Osteoblast (primary cell): Measurements from ENCODE around the gene COMMD1. TPM values are rescaled to one million over a fixed set of nuclear protein-coding genes. Genes with fewer than 3 reads are reported as not detected.

ENCODE experiments used
- DNase-seq: peaks from one replicate; pipeline ENCODE4 v3.0.0; 2011; ENCODE audit warnings: low spot score, mixed read lengths; ENCODE audit not compliant: insufficient read length; ENCODE audit errors: missing footprints
- H2AFZ ChIP-seq: 2 replicates; pipeline ENCODE4 v1.6.0; 2011; ENCODE audit warnings: mild to moderate bottlenecking, low read length
- H3K27ac ChIP-seq: 2 replicates; pipeline ENCODE4 v1.5.1; 2011; ENCODE audit warnings: mild to moderate bottlenecking, low read depth, low read length, moderate library complexity
- H3K27me3 ChIP-seq: 2 replicates; pipeline ENCODE4 v1.6.0; 2012; ENCODE audit warnings: mild to moderate bottlenecking, control low read depth, inconsistent platforms, low read length, moderate library complexity; ENCODE audit not compliant: insufficient read depth
- H3K36me3 ChIP-seq: 2 replicates; pipeline ENCODE4 v1.5.1; 2011; ENCODE audit warnings: mild to moderate bottlenecking, low read length, control low read depth, moderate library complexity; ENCODE audit not compliant: insufficient read depth
- H3K4me1 ChIP-seq: 2 replicates; pipeline ENCODE4 v1.5.1; 2011; ENCODE audit warnings: mild to moderate bottlenecking, low read length, control low read depth, moderate library complexity; ENCODE audit not compliant: insufficient read depth
- H3K4me2 ChIP-seq: 2 replicates; pipeline ENCODE4 v1.6.0; 2011; ENCODE audit warnings: mild to moderate bottlenecking, low read length; ENCODE audit not compliant: insufficient read depth
- H3K4me3 ChIP-seq: fragments of 200-600 bp; sonication (generic); 3 replicates; pipeline ENCODE4 v1.5.1; 2012; ENCODE audit warnings: mild to moderate bottlenecking, low read length, inconsistent platforms; ENCODE audit not compliant: insufficient read depth
- H3K79me2 ChIP-seq: 2 replicates; pipeline ENCODE4 v1.6.0; 2012; ENCODE audit warnings: mild to moderate bottlenecking, low read length, control low read depth, inconsistent platforms; ENCODE audit not compliant: insufficient read depth
- H3K9me3 ChIP-seq: 2 replicates; pipeline ENCODE4 v1.5.1; 2011; ENCODE audit warnings: low read depth, low read length, control low read depth
- H4K20me1 ChIP-seq: 2 replicates; pipeline ENCODE4 v1.6.0; 2012; ENCODE audit warnings: mild to moderate bottlenecking, low read length, control low read depth; ENCODE audit not compliant: insufficient read depth
- CTCF ChIP-seq: IDR thresholded peaks from 2 replicates; pipeline ENCODE4 v1.5.1; 2011; ENCODE audit warnings: mild to moderate bottlenecking, low read depth, low read length, moderate library complexity; ENCODE audit errors: extremely low read depth
- total RNA-seq: library from RNA; depleted of rRNA; stranded (reverse); fragments of >200 nt; gene quantifications from 2 replicates; pipeline ENCODE4 v1.2.3, GENCODE V29; 2012

The COMMD1 gene
- total RNA-seq, 1 donor = 51.8 TPM

- Histone ChIP-seq H2AFZ (no peak overlapping the region), H3K4me3 (no peak overlapping the region), H3K27ac (no peak overlapping the region), H3K36me3 (no peaks in the 10 kb centered on the region), H3K27me3 (no peaks in the 10 kb centered on the region), H3K9me3 (peaks cover 3% of the 10 kb centered on the region), H3K79me2 (no peaks in the 10 kb centered on the region), H4K20me1 (no peaks in the 10 kb centered on the region), H3K4me1 (peaks cover 8% of the 10 kb centered on the region), H3K4me2 (no peak overlapping the region)
- TF ChIP-seq CTCF = no peak
- no peak for DNase-seq
These were observed 171.6 kb downstream of the COMMD1 start for GRCh38 chr2:62076980-62077638.

- no peak for TF ChIP-seq CTCF
- Histone ChIP-seq H3K79me2 (no peaks in the 10 kb centered on the region), H4K20me1 (no peaks in the 10 kb centered on the region), H3K4me3 (no peak overlapping the region), H3K36me3 (no peaks in the 10 kb centered on the region), H3K4me2 (no peak overlapping the region), H3K4me1 (peaks cover 11% of the 10 kb centered on the region), H3K27ac (no peak overlapping the region), H2AFZ (no peak overlapping the region), H3K9me3 (no peaks in the 10 kb centered on the region), H3K27me3 (no peaks in the 10 kb centered on the region)
- DNase-seq = no peak
These were observed 179.3 kb downstream of the COMMD1 start for GRCh38 chr2:62084801-62085200.

- Histone ChIP-seq H4K20me1 (no peaks in the 10 kb centered on the region), H3K27ac (no peak overlapping the region), H3K27me3 (no peaks in the 10 kb centered on the region), H2AFZ (no peak overlapping the region), H3K4me2 (no peak overlapping the region), H3K9me3 (no peaks in the 10 kb centered on the region), H3K79me2 (no peaks in the 10 kb centered on the region), H3K4me3 (no peak overlapping the region), H3K36me3 (no peaks in the 10 kb centered on the region), H3K4me1 (no peaks in the 10 kb centered on the region)
- TF ChIP-seq CTCF = no peak
- DNase-seq = no peak
These were observed 184.2 kb downstream of the COMMD1 start for GRCh38 chr2:62089658-62090057.

- H3K9me3 ChIP-seq = no peaks in the 10 kb centered on the region
- H3K4me2 ChIP-seq = no peak overlapping the region
- no peak overlapping the region for H2AFZ ChIP-seq
- no peak overlapping the region for H3K27ac ChIP-seq
- no peaks in the 10 kb centered on the region for H3K27me3 ChIP-seq
- no peaks in the 10 kb centered on the region for H3K79me2 ChIP-seq
- peak; percentile 21 for DNase-seq
- no peak overlapping the region for H3K4me3 ChIP-seq
- no peaks in the 10 kb centered on the region for H3K36me3 ChIP-seq
- TF ChIP-seq CTCF = no peak
- H3K4me1 ChIP-seq = no peaks in the 10 kb centered on the region
- H4K20me1 ChIP-seq = no peaks in the 10 kb centered on the region
These were observed 186.0 kb downstream of the COMMD1 start for GRCh38 chr2:62091471-62091870.
